Neural cell (in vitro differentiated cells): Measurements from ENCODE around the gene RBM17.

ENCODE experiments used
- EP300 ChIP-seq: fragments of 450-650 bp; conservative IDR thresholded peaks from 2 replicates; pipeline ENCODE4 v1.6.1; 2014; ENCODE audit warnings: antibody characterized with exemption, mild to moderate bottlenecking, moderate library complexity; ENCODE audit not compliant: poor library complexity, severe bottlenecking
- EZH2 ChIP-seq: fragments of 200-600, 300-800 bp; shearing (Covaris generic), sonication (generic); IDR thresholded peaks from 2 replicates; pipeline ENCODE4 v1.6.1; 2014; ENCODE audit warnings: antibody characterized with exemption, low read length, borderline replicate concordance, mild to moderate bottlenecking; ENCODE audit not compliant: insufficient read depth, poor library complexity, severe bottlenecking
- MXI1 ChIP-seq: fragments of 450-650 bp; conservative IDR thresholded peaks from 2 replicates; pipeline ENCODE4 v1.6.1; 2014; ENCODE audit warnings: antibody characterized with exemption, mild to moderate bottlenecking; ENCODE audit not compliant: poor library complexity, severe bottlenecking
- RAD21 ChIP-seq: fragments of 450-650 bp; conservative IDR thresholded peaks from 2 replicates; pipeline ENCODE4 v1.6.1; 2014; ENCODE audit warnings: antibody characterized with exemption, mild to moderate bottlenecking, moderate library complexity
- REST ChIP-seq: IDR thresholded peaks from 2 replicates; pipeline ENCODE4 v1.6.1; 2012; ENCODE audit warnings: borderline replicate concordance
- TAF1 ChIP-seq: IDR thresholded peaks from 2 replicates; pipeline ENCODE4 v1.6.1; 2012; ENCODE audit warnings: low read depth
- TF ChIP-seq, protein P1 (sequence below): fragments of 450-650 bp; IDR thresholded peaks from 2 replicates; pipeline ENCODE4 v1.5.1; 2014; ENCODE audit warnings: antibody characterized with exemption, mild to moderate bottlenecking, moderate library complexity; ENCODE audit not compliant: poor library complexity, severe bottlenecking

DNA sequence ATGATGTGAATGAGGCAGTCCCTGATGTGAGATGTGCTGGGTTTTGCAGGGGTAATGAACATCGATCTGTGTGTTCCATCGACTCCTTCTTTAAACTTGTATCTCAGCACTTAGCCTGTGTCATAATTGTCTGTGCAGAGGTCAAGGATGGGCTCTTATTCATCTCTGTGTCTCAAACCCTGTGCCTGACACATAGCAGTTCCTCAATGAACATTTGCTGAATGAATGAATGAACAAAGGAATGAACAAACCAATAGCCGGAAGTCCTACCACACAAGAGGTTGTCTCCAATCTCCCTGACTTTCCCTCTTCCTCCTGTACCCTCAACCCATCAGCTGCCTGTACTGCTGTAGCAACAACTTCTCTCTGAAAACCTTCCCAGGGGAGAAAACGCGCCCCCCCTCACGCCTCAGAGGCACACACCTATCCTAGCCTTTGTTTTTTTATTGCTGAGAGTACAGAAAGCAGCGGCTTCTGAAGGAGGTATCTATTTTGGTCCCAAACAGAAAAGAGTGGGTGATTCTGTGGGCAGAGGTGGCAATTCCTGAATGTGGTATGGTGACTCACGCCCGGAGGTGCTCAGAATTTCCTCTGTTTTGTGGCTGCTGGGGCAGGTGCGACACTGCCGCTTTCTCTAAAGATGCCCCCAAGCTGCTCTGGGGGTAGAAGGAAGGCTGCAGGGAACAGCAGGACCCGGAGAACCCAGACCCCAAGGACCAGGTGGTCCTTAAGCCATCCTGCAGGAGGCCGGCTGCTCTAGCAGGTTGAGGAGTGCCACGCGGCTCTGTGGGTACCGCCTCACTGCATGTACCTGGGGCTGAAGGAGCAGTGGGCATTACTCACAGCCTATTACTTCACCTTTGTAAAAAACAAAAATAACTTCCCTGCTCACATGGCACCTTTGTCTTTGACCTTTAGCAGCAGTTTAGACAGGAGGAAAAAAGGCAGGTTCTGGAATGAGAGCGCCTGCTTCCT is 36.3 kb upstream of the RBM17 start:
- TF ChIP-seq, protein P1, sequence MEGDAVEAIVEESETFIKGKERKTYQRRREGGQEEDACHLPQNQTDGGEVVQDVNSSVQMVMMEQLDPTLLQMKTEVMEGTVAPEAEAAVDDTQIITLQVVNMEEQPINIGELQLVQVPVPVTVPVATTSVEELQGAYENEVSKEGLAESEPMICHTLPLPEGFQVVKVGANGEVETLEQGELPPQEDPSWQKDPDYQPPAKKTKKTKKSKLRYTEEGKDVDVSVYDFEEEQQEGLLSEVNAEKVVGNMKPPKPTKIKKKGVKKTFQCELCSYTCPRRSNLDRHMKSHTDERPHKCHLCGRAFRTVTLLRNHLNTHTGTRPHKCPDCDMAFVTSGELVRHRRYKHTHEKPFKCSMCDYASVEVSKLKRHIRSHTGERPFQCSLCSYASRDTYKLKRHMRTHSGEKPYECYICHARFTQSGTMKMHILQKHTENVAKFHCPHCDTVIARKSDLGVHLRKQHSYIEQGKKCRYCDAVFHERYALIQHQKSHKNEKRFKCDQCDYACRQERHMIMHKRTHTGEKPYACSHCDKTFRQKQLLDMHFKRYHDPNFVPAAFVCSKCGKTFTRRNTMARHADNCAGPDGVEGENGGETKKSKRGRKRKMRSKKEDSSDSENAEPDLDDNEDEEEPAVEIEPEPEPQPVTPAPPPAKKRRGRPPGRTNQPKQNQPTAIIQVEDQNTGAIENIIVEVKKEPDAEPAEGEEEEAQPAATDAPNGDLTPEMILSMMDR = no peak
- TF ChIP-seq EZH2 (no peak), TAF1 (no peak), EP300 (no peak), RAD21 (no peak), MXI1 (no peak), REST (no peak)
